RWPE2 (cell line): ENCODE results near the gene CLK4.

ENCODE experiments used
- ATAC-seq: fragments of 200-7000 bp; cut with Tn5 transposase; 3 replicates; pipeline ENCODE4 v1.9.1; 2021; ENCODE audit warnings: low read depth
- DNase-seq: peaks from one replicate; pipeline ENCODE4 v3.0.0-alpha.2; 2020; ENCODE audit warnings: low spot score
- H3K27ac ChIP-seq: fragments of 450-650 bp; 2 replicates; pipeline ENCODE4 v1.5.1; 2017; ENCODE audit warnings: mild to moderate bottlenecking; ENCODE audit not compliant: poor library complexity, severe bottlenecking
- H3K27me3 ChIP-seq: fragments of 250-450 bp; sonication (Bioruptor Pico); 2 replicates; pipeline ENCODE4 v1.5.1; 2021; ENCODE audit warnings: mild to moderate bottlenecking, moderate library complexity; ENCODE audit not compliant: insufficient read depth, poor library complexity, severe bottlenecking
- H3K36me3 ChIP-seq: fragments of 250-450 bp; sonication (Bioruptor Pico); 2 replicates; pipeline ENCODE4 v1.5.1; 2020; ENCODE audit warnings: low read depth, mild to moderate bottlenecking, moderate library complexity
- H3K4me1 ChIP-seq: fragments of 250-450 bp; sonication (Bioruptor Pico); 2 replicates; pipeline ENCODE4 v1.5.1; 2021; ENCODE audit warnings: mild to moderate bottlenecking, moderate library complexity; ENCODE audit not compliant: insufficient read depth, poor library complexity, severe bottlenecking
- H3K4me3 ChIP-seq: fragments of 250-450 bp; sonication (Bioruptor Pico); 2 replicates; pipeline ENCODE4 v1.5.1; 2021; ENCODE audit warnings: mild to moderate bottlenecking, moderate library complexity; ENCODE audit not compliant: severe bottlenecking
- H3K9me3 ChIP-seq: fragments of 250-450 bp; sonication (Bioruptor Pico); 2 replicates; pipeline ENCODE4 v1.5.1; 2021; ENCODE audit warnings: mild to moderate bottlenecking, moderate library complexity; ENCODE audit not compliant: severe bottlenecking
- TF ChIP-seq, protein P1 (sequence below): fragments of 450-650 bp; IDR thresholded peaks from one replicate; pipeline ENCODE4 v1.5.1; 2017; ENCODE audit warnings: mild to moderate bottlenecking, moderate library complexity; ENCODE audit not compliant: poor library complexity, severe bottlenecking

The CLK4 gene

DNA sequence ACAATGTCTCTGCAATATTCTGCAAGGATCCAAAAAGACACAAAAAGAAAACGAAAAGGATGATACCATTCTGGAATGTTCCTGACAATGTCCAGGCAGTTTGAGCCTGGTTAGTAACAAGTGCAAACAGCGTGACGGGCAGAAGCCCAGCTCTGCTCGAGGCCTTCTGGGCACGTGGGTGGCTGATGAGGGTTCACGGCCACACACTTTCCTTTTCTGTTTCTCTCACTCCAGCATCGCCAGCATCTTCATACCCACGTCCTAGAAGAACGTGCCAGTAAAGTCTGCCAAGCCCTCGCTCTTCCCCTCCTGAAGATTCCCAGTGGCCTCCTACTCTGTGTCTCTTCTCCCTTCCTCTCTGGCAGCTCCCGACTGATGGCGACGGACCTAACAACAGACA, 73.3 kb downstream of the CLK4 start:
- no peak for DNase-seq
- Histone ChIP-seq H3K36me3 (no peaks in the 10 kb centered on the region), H3K27me3 (no peaks in the 10 kb centered on the region), H3K27ac (no peak overlapping the region), H3K9me3 (no peaks in the 10 kb centered on the region), H3K4me1 (peaks cover 2% of the 10 kb centered on the region), H3K4me3 (no peak overlapping the region)
- TF ChIP-seq, protein P1, sequence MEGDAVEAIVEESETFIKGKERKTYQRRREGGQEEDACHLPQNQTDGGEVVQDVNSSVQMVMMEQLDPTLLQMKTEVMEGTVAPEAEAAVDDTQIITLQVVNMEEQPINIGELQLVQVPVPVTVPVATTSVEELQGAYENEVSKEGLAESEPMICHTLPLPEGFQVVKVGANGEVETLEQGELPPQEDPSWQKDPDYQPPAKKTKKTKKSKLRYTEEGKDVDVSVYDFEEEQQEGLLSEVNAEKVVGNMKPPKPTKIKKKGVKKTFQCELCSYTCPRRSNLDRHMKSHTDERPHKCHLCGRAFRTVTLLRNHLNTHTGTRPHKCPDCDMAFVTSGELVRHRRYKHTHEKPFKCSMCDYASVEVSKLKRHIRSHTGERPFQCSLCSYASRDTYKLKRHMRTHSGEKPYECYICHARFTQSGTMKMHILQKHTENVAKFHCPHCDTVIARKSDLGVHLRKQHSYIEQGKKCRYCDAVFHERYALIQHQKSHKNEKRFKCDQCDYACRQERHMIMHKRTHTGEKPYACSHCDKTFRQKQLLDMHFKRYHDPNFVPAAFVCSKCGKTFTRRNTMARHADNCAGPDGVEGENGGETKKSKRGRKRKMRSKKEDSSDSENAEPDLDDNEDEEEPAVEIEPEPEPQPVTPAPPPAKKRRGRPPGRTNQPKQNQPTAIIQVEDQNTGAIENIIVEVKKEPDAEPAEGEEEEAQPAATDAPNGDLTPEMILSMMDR = no peak
- no peak for ATAC-seq
